Measurements from ENCODE around the gene PPP2R5B.

The PPP2R5B gene

GRCh38 chr11:64959498-64959897 is 35.0 kb downstream of the PPP2R5B start:
- DNase-seq (ENCODE audit: insufficient read length, low spot score) (no peak), FAIRE-seq (no peak)
- TF ChIP-seq CTCF (IDR thresholded peaks at IDR 0.05; ENCODE audit: insufficient read depth, missing control alignments) = no peak

GRCh38 chr11:64960719-64961118 is 36.2 kb downstream of the PPP2R5B start:
- no peak for DNase-seq (ENCODE audit: insufficient read length, low spot score)
- FAIRE-seq = no peak
- no peak for TF ChIP-seq CTCF (IDR thresholded peaks at IDR 0.05; ENCODE audit: insufficient read depth, missing control alignments)

GRCh38 chr11:64963072-64963631 is 38.7 kb downstream of the PPP2R5B start:
- FAIRE-seq (no peak), DNase-seq (ENCODE audit: insufficient read length, low spot score) (no peak)
- TF ChIP-seq CTCF (IDR thresholded peaks at IDR 0.05; ENCODE audit: insufficient read depth, missing control alignments) = no peak

GRCh38 chr11:64967375-64967774 is 42.9 kb downstream of the PPP2R5B start:
- DNase-seq (ENCODE audit: insufficient read length, low spot score) (no peak), FAIRE-seq (no peak)
- no peak for TF ChIP-seq CTCF (IDR thresholded peaks at IDR 0.05; ENCODE audit: insufficient read depth, missing control alignments)

- no peak for TF ChIP-seq CTCF (IDR thresholded peaks at IDR 0.05; ENCODE audit: insufficient read depth, missing control alignments)
- FAIRE-seq (no peak), DNase-seq (ENCODE audit: insufficient read length, low spot score) (no peak)
These were observed 44.7 kb downstream of the PPP2R5B start for GRCh38 chr11:64969209-64969608.

- no peak for TF ChIP-seq CTCF (IDR thresholded peaks at IDR 0.05; ENCODE audit: insufficient read depth, missing control alignments)
- DNase-seq (ENCODE audit: insufficient read length, low spot score) = no peak
- FAIRE-seq = no peak
These were observed 46.3 kb downstream of the PPP2R5B start for GRCh38 chr11:64970731-64971151.

GRCh38 chr11:64971421-64972233 is 47.1 kb downstream of the PPP2R5B start, which contains the start of gene MAJIN:
Gene MAJIN, minus strand, starts transcription at chr11:64972108. Its CDS starts 12,703 bp downstream, at chr11:64959405.
- DNase-seq (ENCODE audit: insufficient read length, low spot score) (no peak), FAIRE-seq (no peak)
- no peak for TF ChIP-seq CTCF (IDR thresholded peaks at IDR 0.05; ENCODE audit: insufficient read depth, missing control alignments)

Measured in D721Med (cell line).